IPS-15b (cell line): Measurements from ENCODE around the gene BSG.
"Not testable (repeated sequence)": the region's sequence is repeated elsewhere in the genome, so short reads cannot be mapped to it uniquely, and the experiment has no call there.

Source experiments
- H3K27me3 ChIP-seq: one replicate; pipeline ENCODE4 v1.6.1; 2013; ENCODE audit warnings: low read length; ENCODE audit not compliant: control insufficient read depth, insufficient read depth
- H3K36me3 ChIP-seq: one replicate; pipeline ENCODE4 v1.6.1; 2013; ENCODE audit warnings: low read length; ENCODE audit not compliant: control insufficient read depth, insufficient read depth
- H3K4me1 ChIP-seq: one replicate; pipeline ENCODE4 v1.6.1; 2013; ENCODE audit warnings: mild to moderate bottlenecking, low read length; ENCODE audit not compliant: control insufficient read depth, insufficient read depth
- H3K4me3 ChIP-seq: one replicate; pipeline ENCODE4 v1.5.1; 2013; ENCODE audit warnings: low read depth, low read length
- H3K9ac ChIP-seq: one replicate; pipeline ENCODE4 v1.6.1; 2013; ENCODE audit warnings: low read depth, mild to moderate bottlenecking, low read length
- H3K9me3 ChIP-seq: one replicate; pipeline ENCODE4 v1.6.1; 2013; ENCODE audit warnings: mild to moderate bottlenecking, low read length; ENCODE audit not compliant: control insufficient read depth, insufficient read depth

The BSG gene

GRCh38 chr19:605061-605971 lies 32.9 kb downstream of the BSG start:
- not testable (repeated sequence) for H3K9ac ChIP-seq, H3K9me3 ChIP-seq, H3K27me3 ChIP-seq, H3K36me3 ChIP-seq, H3K4me1 ChIP-seq, H3K4me3 ChIP-seq

GRCh38 chr19:607301-608154 lies 35.1 kb downstream of the BSG start:
- Histone ChIP-seq H3K36me3 (no peaks in the 10 kb centered on the region), H3K9me3 (no peaks in the 10 kb centered on the region), H3K4me3 (no peak overlapping the region), H3K4me1 (no peaks in the 10 kb centered on the region), H3K27me3 (no peaks in the 10 kb centered on the region), H3K9ac (no peak overlapping the region)

GRCh38 chr19:608155-609003 lies 36.0 kb downstream of the BSG start:
- Histone ChIP-seq H3K27me3 (no peaks in the 10 kb centered on the region), H3K36me3 (no peaks in the 10 kb centered on the region), H3K4me1 (no peaks in the 10 kb centered on the region), H3K9ac (no peak overlapping the region), H3K9me3 (no peaks in the 10 kb centered on the region), H3K4me3 (no peak overlapping the region)

- Histone ChIP-seq H3K36me3 (peaks cover under 1% of the 10 kb centered on the region), H3K27me3 (no peaks in the 10 kb centered on the region), H3K4me3 (no peak overlapping the region), H3K9ac (no peak overlapping the region), H3K4me1 (no peaks in the 10 kb centered on the region), H3K9me3 (no peaks in the 10 kb centered on the region)
These were observed 36.6 kb downstream of the BSG start for GRCh38 chr19:609004-609346.

- Histone ChIP-seq H3K4me1 (no peaks in the 10 kb centered on the region), H3K9ac (no peak overlapping the region), H3K4me3 (no peak overlapping the region), H3K9me3 (no peaks in the 10 kb centered on the region), H3K27me3 (no peaks in the 10 kb centered on the region), H3K36me3 (peaks cover 10% of the 10 kb centered on the region)
These were observed 37.8 kb downstream of the BSG start for GRCh38 chr19:610071-610800.

- Histone ChIP-seq H3K27me3 (no peaks in the 10 kb centered on the region), H3K9me3 (no peaks in the 10 kb centered on the region), H3K9ac (no peak overlapping the region), H3K36me3 (peaks cover 13% of the 10 kb centered on the region), H3K4me3 (no peak overlapping the region), H3K4me1 (no peaks in the 10 kb centered on the region)
These were observed 38.5 kb downstream of the BSG start for GRCh38 chr19:610801-611480.

- H3K4me1 ChIP-seq: no peaks in the 10 kb centered on the region
- peaks cover 13% of the 10 kb centered on the region for H3K36me3 ChIP-seq
- H3K9ac ChIP-seq: no peak overlapping the region
- H3K27me3 ChIP-seq: no peaks in the 10 kb centered on the region
- H3K4me3 ChIP-seq: no peak overlapping the region
- H3K9me3 ChIP-seq: no peaks in the 10 kb centered on the region
These were observed 39.1 kb downstream of the BSG start for GRCh38 chr19:611481-611868.

- Histone ChIP-seq H3K9me3 (no peaks in the 10 kb centered on the region), H3K9ac (no peak overlapping the region), H3K36me3 (peaks cover 17% of the 10 kb centered on the region), H3K27me3 (no peaks in the 10 kb centered on the region), H3K4me3 (no peak overlapping the region), H3K4me1 (no peaks in the 10 kb centered on the region)
These were observed 40.5 kb downstream of the BSG start for GRCh38 chr19:612941-613340.

- Histone ChIP-seq H3K9me3 (no peaks in the 10 kb centered on the region), H3K4me3 (no peak overlapping the region), H3K27me3 (no peaks in the 10 kb centered on the region), H3K4me1 (no peaks in the 10 kb centered on the region), H3K9ac (no peak overlapping the region), H3K36me3 (peaks cover 27% of the 10 kb centered on the region)
These were observed 41.6 kb downstream of the BSG start for GRCh38 chr19:613732-614567.

- Histone ChIP-seq H3K9me3 (no peaks in the 10 kb centered on the region), H3K27me3 (no peaks in the 10 kb centered on the region), H3K4me1 (no peaks in the 10 kb centered on the region), H3K9ac (no peak overlapping the region), H3K4me3 (no peak overlapping the region), H3K36me3 (peaks cover 41% of the 10 kb centered on the region)
These were observed 43.2 kb downstream of the BSG start for GRCh38 chr19:615619-616018.
